Measurements from ENCODE around the gene MIX23.

The MIX23 gene

GRCh38 chr3:122356402-122356801, 26.6 kb downstream of the MIX23 start:
- H3K4me1 Mint-ChIP-seq: no peaks in the 10 kb centered on the region
- no peak for ATAC-seq (replicated peaks; ENCODE audit: extremely low read depth, poor library complexity, severe bottlenecking)
- no peak for DNase-seq (ENCODE audit: low spot score in 2 of 2)
- H3K27me3 Mint-ChIP-seq: no peaks in the 10 kb centered on the region
- peaks cover 13% of the 10 kb centered on the region for H3K36me3 Mint-ChIP-seq (ENCODE audit: insufficient read depth)
- no peak overlapping the region for H3K4me3 Mint-ChIP-seq
- no peaks in the 10 kb centered on the region for H3K9me3 Mint-ChIP-seq
- H3K27ac Mint-ChIP-seq (ENCODE audit: low read depth): no peak overlapping the region

GRCh38 chr3:122355612-122356011, 27.4 kb downstream of the MIX23 start:
- H3K36me3 Mint-ChIP-seq (ENCODE audit: insufficient read depth): peaks cover 11% of the 10 kb centered on the region
- H3K9me3 Mint-ChIP-seq: no peaks in the 10 kb centered on the region
- no peak overlapping the region for H3K4me3 Mint-ChIP-seq
- H3K4me1 Mint-ChIP-seq: no peaks in the 10 kb centered on the region
- no peak overlapping the region for H3K27ac Mint-ChIP-seq (ENCODE audit: low read depth)
- H3K27me3 Mint-ChIP-seq: no peaks in the 10 kb centered on the region
- ATAC-seq (replicated peaks; ENCODE audit: extremely low read depth, poor library complexity, severe bottlenecking) (no peak), DNase-seq (ENCODE audit: low spot score in 2 of 2) (no peak)

GRCh38 chr3:122353893-122354401, 29.1 kb downstream of the MIX23 start:
- Mint-ChIP-seq H3K27me3 (no peaks in the 10 kb centered on the region), H3K4me1 (no peaks in the 10 kb centered on the region), H3K27ac (ENCODE audit: low read depth) (no peak overlapping the region), H3K9me3 (no peaks in the 10 kb centered on the region), H3K4me3 (no peak overlapping the region), H3K36me3 (ENCODE audit: insufficient read depth) (peaks cover 8% of the 10 kb centered on the region)
- DNase-seq (ENCODE audit: low spot score in 2 of 2) (no peak), ATAC-seq (replicated peaks; ENCODE audit: extremely low read depth, poor library complexity, severe bottlenecking) (no peak)

GRCh38 chr3:122353215-122353614, 29.8 kb downstream of the MIX23 start:
- DNase-seq (ENCODE audit: low spot score in 2 of 2): no peak
- no peaks in the 10 kb centered on the region for H3K4me1 Mint-ChIP-seq
- ATAC-seq (replicated peaks; ENCODE audit: extremely low read depth, poor library complexity, severe bottlenecking): no peak
- H3K36me3 Mint-ChIP-seq (ENCODE audit: insufficient read depth): peaks cover under 1% of the 10 kb centered on the region
- no peaks in the 10 kb centered on the region for H3K9me3 Mint-ChIP-seq
- H3K27ac Mint-ChIP-seq (ENCODE audit: low read depth): no peak overlapping the region
- peaks cover 2% of the 10 kb centered on the region for H3K27me3 Mint-ChIP-seq
- H3K4me3 Mint-ChIP-seq: no peak overlapping the region

- ATAC-seq (replicated peaks; ENCODE audit: extremely low read depth, poor library complexity, severe bottlenecking): no peak
- Mint-ChIP-seq H3K36me3 (ENCODE audit: insufficient read depth) (no peaks in the 10 kb centered on the region), H3K9me3 (no peaks in the 10 kb centered on the region), H3K4me1 (no peaks in the 10 kb centered on the region), H3K27ac (ENCODE audit: low read depth) (no peak overlapping the region), H3K27me3 (peaks cover 9% of the 10 kb centered on the region), H3K4me3 (no peak overlapping the region)
- no peak for DNase-seq (ENCODE audit: low spot score in 2 of 2)
Observed at GRCh38 chr3:122351612-122352011, 31.4 kb downstream of the MIX23 start.

- DNase-seq (ENCODE audit: low spot score in 2 of 2) (no peak), ATAC-seq (replicated peaks; ENCODE audit: extremely low read depth, poor library complexity, severe bottlenecking) (no peak)
- Mint-ChIP-seq H3K36me3 (ENCODE audit: insufficient read depth) (no peaks in the 10 kb centered on the region), H3K4me3 (no peak overlapping the region), H3K27me3 (peaks cover 9% of the 10 kb centered on the region), H3K4me1 (no peaks in the 10 kb centered on the region), H3K9me3 (no peaks in the 10 kb centered on the region), H3K27ac (ENCODE audit: low read depth) (no peak overlapping the region)
Observed at GRCh38 chr3:122350814-122351418, 32.1 kb downstream of the MIX23 start.

- Mint-ChIP-seq H3K36me3 (ENCODE audit: insufficient read depth) (no peaks in the 10 kb centered on the region), H3K9me3 (no peaks in the 10 kb centered on the region), H3K4me3 (no peak overlapping the region), H3K27me3 (peaks cover 9% of the 10 kb centered on the region), H3K4me1 (no peaks in the 10 kb centered on the region), H3K27ac (ENCODE audit: low read depth) (no peak overlapping the region)
- ATAC-seq (replicated peaks; ENCODE audit: extremely low read depth, poor library complexity, severe bottlenecking) (no peak), DNase-seq (ENCODE audit: low spot score in 2 of 2) (no peak)
Observed at GRCh38 chr3:122349171-122349570, 33.9 kb downstream of the MIX23 start.

GRCh38 chr3:122343654-122344053, 39.4 kb downstream of the MIX23 start:
- H3K27ac Mint-ChIP-seq (ENCODE audit: low read depth): no peak overlapping the region
- H3K27me3 Mint-ChIP-seq: peaks cover 22% of the 10 kb centered on the region
- no peak for DNase-seq (ENCODE audit: low spot score in 2 of 2)
- no peak for ATAC-seq (replicated peaks; ENCODE audit: extremely low read depth, poor library complexity, severe bottlenecking)
- H3K9me3 Mint-ChIP-seq: peaks cover 4% of the 10 kb centered on the region
- no peak overlapping the region for H3K4me3 Mint-ChIP-seq
- no peaks in the 10 kb centered on the region for H3K36me3 Mint-ChIP-seq (ENCODE audit: insufficient read depth)
- no peaks in the 10 kb centered on the region for H3K4me1 Mint-ChIP-seq

- Mint-ChIP-seq H3K36me3 (ENCODE audit: insufficient read depth) (no peaks in the 10 kb centered on the region), H3K9me3 (peaks cover 4% of the 10 kb centered on the region), H3K27ac (ENCODE audit: low read depth) (no peak overlapping the region), H3K27me3 (peaks cover 16% of the 10 kb centered on the region), H3K4me3 (no peak overlapping the region), H3K4me1 (no peaks in the 10 kb centered on the region)
- DNase-seq (ENCODE audit: low spot score in 2 of 2) (no peak), ATAC-seq (replicated peaks; ENCODE audit: extremely low read depth, poor library complexity, severe bottlenecking) (no peak)
Observed at GRCh38 chr3:122342803-122343202, 40.2 kb downstream of the MIX23 start.

GRCh38 chr3:122332551-122332950, 50.5 kb downstream of the MIX23 start:
- Mint-ChIP-seq H3K27me3 (peaks cover 25% of the 10 kb centered on the region), H3K36me3 (ENCODE audit: insufficient read depth) (no peaks in the 10 kb centered on the region), H3K4me1 (no peaks in the 10 kb centered on the region), H3K9me3 (no peaks in the 10 kb centered on the region), H3K4me3 (no peak overlapping the region), H3K27ac (ENCODE audit: low read depth) (no peak overlapping the region)
- DNase-seq (ENCODE audit: low spot score in 2 of 2) (no peak), ATAC-seq (replicated peaks; ENCODE audit: extremely low read depth, poor library complexity, severe bottlenecking) (no peak)

- no peak for ATAC-seq (replicated peaks; ENCODE audit: extremely low read depth, poor library complexity, severe bottlenecking)
- DNase-seq (ENCODE audit: low spot score in 2 of 2): no peak
- Mint-ChIP-seq H3K4me3 (no peak overlapping the region), H3K36me3 (ENCODE audit: insufficient read depth) (no peaks in the 10 kb centered on the region), H3K4me1 (no peaks in the 10 kb centered on the region), H3K27ac (ENCODE audit: low read depth) (no peak overlapping the region), H3K9me3 (no peaks in the 10 kb centered on the region), H3K27me3 (peaks cover 25% of the 10 kb centered on the region)
Observed at GRCh38 chr3:122331886-122332285, 51.1 kb downstream of the MIX23 start.

GRCh38 chr3:122325769-122326168, 57.3 kb downstream of the MIX23 start:
- peaks cover under 1% of the 10 kb centered on the region for H3K27me3 Mint-ChIP-seq
- H3K36me3 Mint-ChIP-seq (ENCODE audit: insufficient read depth): no peaks in the 10 kb centered on the region
- ATAC-seq (replicated peaks; ENCODE audit: extremely low read depth, poor library complexity, severe bottlenecking) (no peak), DNase-seq (ENCODE audit: low spot score in 2 of 2) (no peak)
- H3K27ac Mint-ChIP-seq (ENCODE audit: low read depth): no peak overlapping the region
- H3K4me1 Mint-ChIP-seq: no peaks in the 10 kb centered on the region
- no peak overlapping the region for H3K4me3 Mint-ChIP-seq
- no peaks in the 10 kb centered on the region for H3K9me3 Mint-ChIP-seq

- Mint-ChIP-seq H3K36me3 (ENCODE audit: insufficient read depth) (no peaks in the 10 kb centered on the region), H3K27me3 (no peaks in the 10 kb centered on the region), H3K4me3 (no peak within 1 kb of the TSS), H3K9me3 (no peaks in the 10 kb centered on the region), H3K27ac (ENCODE audit: low read depth) (no peak within 1 kb of the TSS), H3K4me1 (no peaks in the 10 kb centered on the region)
- ATAC-seq (replicated peaks; ENCODE audit: extremely low read depth, poor library complexity, severe bottlenecking) (no peak), DNase-seq (ENCODE audit: low spot score in 2 of 2) (no peak)
Observed at GRCh38 chr3:122324871-122325323, 58.1 kb downstream of the MIX23 start, which contains the start of gene CSTA. TSS of gene CSTA (plus strand) at chr3:122325248. CDS start at chr3:122325293, 45 bp downstream.

All from central memory CD8-positive, alpha-beta T cell (primary cell).